ENCODE measurements around the gene KLF12.

GRCh38 chr13:74103196-74103595 lies 31.0 kb downstream of the KLF12 start:
- TF ChIP-seq CTCF (IDR thresholded peaks at IDR 0.05; ENCODE audit: poor library complexity) (no peak), EZH2phosphoT487 (IDR thresholded peaks at IDR 0.05; ENCODE audit: low read depth, severe bottlenecking, unreplicated experiment) (no peak)
